Measurements from ENCODE around the gene DDX3X.
"Not testable (repeated sequence)": the region's sequence is repeated elsewhere in the genome, so short reads cannot be mapped to it uniquely, and the experiment has no call there.

DDX3X gene

DNA sequence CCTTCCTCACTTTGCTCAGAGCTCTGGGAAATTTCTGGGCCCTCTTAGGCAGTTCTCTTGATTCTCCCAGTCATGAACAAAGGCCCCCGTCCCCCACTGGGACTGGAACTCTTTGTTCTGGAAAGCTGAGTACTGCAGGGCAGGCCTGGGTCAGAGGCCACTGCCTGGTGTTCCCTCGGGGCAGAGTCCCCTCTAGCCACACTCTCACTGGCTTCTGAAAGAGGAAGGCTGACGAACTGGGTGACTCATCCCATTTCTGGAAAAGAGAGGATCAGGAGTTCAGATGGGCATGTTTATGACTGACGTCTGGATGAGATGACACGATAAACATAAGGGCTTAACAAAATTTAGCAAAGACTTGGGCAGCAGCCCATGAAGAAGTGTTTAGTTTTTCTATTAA is 47.7 kb downstream of the DDX3X start:
- TF ChIP-seq, protein P1, sequence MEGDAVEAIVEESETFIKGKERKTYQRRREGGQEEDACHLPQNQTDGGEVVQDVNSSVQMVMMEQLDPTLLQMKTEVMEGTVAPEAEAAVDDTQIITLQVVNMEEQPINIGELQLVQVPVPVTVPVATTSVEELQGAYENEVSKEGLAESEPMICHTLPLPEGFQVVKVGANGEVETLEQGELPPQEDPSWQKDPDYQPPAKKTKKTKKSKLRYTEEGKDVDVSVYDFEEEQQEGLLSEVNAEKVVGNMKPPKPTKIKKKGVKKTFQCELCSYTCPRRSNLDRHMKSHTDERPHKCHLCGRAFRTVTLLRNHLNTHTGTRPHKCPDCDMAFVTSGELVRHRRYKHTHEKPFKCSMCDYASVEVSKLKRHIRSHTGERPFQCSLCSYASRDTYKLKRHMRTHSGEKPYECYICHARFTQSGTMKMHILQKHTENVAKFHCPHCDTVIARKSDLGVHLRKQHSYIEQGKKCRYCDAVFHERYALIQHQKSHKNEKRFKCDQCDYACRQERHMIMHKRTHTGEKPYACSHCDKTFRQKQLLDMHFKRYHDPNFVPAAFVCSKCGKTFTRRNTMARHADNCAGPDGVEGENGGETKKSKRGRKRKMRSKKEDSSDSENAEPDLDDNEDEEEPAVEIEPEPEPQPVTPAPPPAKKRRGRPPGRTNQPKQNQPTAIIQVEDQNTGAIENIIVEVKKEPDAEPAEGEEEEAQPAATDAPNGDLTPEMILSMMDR (IDR thresholded peaks at IDR 0.05; ENCODE audit: low read depth, low read length, missing control alignments) = no peak
- DNase-seq (ENCODE audit: low read depth) = peak; percentile 4
- in situ Hi-C loops (cut with HindIII; ENCODE audit: low sequenced_read_pairs) = no loop called here
- H3K4me3 ChIP-seq (ENCODE audit: low read depth, low read length) = no peak overlapping the region

DNA sequence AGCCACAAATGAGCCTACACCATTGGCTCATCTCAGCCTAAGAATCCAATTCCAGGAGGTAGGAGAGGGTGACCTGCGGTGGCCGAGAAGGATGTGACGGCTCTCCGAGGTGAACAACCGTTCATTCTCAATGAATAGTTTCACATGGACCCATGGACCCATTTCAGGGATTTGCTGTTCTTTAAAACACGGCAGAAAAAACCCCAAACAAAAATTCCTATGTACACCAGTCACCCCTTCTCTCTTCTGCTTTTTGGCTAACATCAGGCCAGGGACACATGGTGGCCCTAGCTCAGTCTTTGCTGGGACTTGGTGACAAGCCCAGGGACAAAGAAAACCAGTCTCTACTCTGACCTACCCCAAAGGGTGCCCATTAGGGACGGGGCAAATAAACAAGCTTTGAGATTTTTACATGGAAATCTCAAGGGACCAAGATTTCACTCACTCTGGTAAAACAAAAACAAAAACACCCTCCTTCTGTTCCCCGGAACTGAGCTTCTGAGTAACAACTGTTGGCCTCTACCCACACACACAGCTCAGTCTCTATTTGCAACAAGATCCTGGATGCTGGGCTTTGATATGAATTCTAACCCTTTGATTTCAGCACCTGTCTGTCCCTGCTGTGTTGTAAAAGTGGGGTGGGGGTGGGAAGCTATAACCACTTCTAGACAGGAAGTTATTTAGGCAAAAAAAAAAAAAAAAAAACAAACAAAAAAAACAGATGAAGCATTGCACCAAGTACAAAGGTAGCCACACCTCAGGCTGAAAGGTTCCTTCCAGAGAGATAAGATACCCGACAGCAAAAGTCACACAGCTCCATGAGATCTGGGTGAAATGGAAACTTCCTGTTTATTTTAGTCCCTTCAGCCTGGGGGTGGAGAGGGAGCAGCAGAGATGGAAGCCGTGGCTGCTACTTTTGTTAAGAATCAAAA is 49.0 kb downstream of the DDX3X start:
- TF ChIP-seq, protein P1 (IDR thresholded peaks at IDR 0.05; ENCODE audit: low read depth, low read length, missing control alignments) = no peak
- in situ Hi-C loops (cut with HindIII; ENCODE audit: low sequenced_read_pairs) = no loop called here
- no peak overlapping the region for H3K4me3 ChIP-seq (ENCODE audit: low read depth, low read length)
- no peak for DNase-seq (ENCODE audit: low read depth)

DNA sequence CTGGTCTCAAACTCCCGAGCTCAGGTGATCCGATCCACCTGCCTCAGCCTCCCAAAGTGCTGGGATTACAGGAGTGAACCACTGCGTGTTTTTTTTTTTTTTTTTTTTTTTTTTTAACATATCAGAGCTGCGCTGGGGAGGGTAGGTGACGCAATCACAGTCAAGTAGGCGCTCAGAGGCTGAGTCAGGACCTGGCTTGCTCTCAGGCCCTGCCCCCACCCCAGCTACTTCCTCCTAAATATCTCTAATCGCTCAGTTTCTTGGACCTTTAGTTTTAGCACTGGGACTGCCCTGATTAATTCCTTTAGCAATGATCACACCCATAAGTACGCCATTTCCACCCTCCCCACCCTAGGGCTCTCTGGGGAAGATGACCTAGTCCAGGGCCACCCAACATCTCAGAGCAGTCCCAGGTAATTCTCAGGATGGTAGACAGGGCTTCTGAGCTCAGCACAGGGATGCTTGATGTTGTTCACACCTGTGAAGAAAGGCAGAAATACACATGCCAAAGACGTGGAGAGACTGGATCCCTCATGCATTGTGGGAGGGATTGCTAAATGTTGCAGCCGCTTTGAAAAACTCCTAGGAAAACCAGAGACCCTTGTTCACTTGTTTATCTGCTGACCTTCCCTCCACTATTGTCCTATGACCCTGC is 50.2 kb downstream of the DDX3X start:
- no peak overlapping the region for H3K4me3 ChIP-seq (ENCODE audit: low read depth, low read length)
- in situ Hi-C loops (cut with HindIII; ENCODE audit: low sequenced_read_pairs) = no loop called here
- DNase-seq (ENCODE audit: low read depth) = peak; percentile 3
- TF ChIP-seq, protein P1 (IDR thresholded peaks at IDR 0.05; ENCODE audit: low read depth, low read length, missing control alignments) = no peak

DNA sequence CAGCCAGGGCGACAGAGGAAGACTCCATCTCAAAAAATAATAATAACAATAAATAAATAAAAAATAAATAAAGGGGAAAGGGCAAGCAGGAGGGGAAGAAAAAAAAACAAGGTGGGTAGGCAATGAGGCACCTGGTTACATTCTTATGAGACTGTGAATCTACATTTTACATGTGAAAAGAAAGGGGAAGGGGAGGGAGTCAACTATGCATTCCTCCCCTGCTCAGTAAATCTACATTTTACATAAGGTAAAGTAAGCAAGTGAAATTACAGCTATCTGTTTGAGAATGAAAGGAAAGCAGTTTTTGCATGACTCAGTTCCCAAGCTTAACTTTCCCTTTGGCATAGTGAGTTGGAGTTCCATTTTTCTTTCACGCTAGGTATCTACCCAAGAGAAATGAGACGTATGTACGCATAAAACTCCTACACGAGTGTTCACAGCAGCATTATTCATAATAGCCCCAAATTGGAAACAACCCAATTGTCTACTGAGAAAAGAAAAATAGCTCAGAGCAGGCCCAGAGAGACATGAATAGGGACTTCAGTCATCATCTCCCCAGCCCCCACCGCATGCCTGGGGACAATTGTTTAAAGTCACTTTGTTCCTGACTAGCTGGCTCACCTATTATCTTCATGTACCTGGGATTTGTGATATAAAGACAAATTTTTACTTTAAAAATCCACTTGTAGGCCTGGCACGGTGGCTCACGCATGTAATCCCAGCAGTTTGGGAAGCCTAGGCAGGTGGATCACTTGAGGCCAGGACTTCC is 52.4 kb downstream of the DDX3X start:
- TF ChIP-seq, protein P1 (IDR thresholded peaks at IDR 0.05; ENCODE audit: low read depth, low read length, missing control alignments) = no peak

DNA sequence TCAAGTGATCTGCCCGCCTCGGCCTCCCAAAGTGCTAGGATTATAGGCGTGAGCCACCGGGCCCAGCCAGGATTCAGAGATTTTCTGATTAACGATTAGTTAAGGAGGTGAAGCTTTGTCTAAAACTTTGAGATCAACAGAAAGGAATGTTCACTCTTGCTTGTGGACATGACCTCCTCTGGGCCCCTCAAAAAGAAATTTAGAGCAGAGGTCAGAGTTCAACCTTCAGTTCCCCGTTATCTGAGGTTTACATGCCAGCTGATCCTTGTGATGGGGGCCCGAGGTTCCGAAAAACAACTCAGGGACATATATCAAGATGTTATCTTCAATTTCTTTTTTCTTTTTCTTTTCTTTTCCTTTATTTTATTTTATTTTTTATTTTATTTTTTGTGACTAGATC is 54.6 kb downstream of the DDX3X start:
- no peak overlapping the region for H3K4me3 ChIP-seq (ENCODE audit: low read depth, low read length)
- DNase-seq (ENCODE audit: low read depth) = no peak
- in situ Hi-C loops (cut with HindIII; ENCODE audit: low sequenced_read_pairs) = no loop called here
- TF ChIP-seq, protein P1 (IDR thresholded peaks at IDR 0.05; ENCODE audit: low read depth, low read length, missing control alignments) = no peak

More for the DNA sequence above, 52.4 kb downstream of the DDX3X start:
- in situ Hi-C loops (cut with HindIII; ENCODE audit: low sequenced_read_pairs) = no loop called here
- DNase-seq (ENCODE audit: low read depth) = no peak
- H3K4me3 ChIP-seq (ENCODE audit: low read depth, low read length) = no peak overlapping the region

DNA sequence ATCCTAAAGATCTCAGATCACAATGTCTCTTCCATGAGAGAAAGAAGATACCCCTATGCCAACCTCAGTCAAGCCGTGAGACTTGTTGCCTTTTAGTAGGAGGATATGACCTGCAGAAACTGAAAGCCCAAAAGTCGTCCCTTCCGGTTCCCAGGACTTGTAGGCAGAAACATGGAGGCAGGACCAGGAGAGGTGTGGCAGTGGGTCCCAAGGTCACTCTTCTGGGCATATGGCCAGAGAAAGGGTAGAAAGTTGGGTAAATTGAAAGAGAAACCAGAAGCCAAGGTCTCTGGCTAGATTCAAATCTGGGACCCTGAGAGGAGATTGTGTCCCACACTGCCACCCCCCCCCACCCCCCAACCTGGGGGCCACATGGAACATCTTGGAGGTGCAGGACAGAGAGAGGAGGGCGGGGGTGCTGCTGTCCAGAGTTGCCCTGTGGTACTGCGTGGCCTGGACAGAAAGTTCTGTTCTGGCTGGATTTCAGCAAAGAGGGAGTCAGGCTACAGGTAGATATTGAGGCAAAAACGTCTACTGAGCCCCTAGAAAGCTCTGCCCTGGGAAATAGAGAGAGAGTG is 55.4 kb downstream of the DDX3X start:
- H3K4me3 ChIP-seq (ENCODE audit: low read depth, low read length) = no peak overlapping the region
- no peak for DNase-seq (ENCODE audit: low read depth)
- TF ChIP-seq, protein P1 (IDR thresholded peaks at IDR 0.05; ENCODE audit: low read depth, low read length, missing control alignments) = no peak
- in situ Hi-C loops (cut with HindIII; ENCODE audit: low sequenced_read_pairs) = no loop called here

DNA sequence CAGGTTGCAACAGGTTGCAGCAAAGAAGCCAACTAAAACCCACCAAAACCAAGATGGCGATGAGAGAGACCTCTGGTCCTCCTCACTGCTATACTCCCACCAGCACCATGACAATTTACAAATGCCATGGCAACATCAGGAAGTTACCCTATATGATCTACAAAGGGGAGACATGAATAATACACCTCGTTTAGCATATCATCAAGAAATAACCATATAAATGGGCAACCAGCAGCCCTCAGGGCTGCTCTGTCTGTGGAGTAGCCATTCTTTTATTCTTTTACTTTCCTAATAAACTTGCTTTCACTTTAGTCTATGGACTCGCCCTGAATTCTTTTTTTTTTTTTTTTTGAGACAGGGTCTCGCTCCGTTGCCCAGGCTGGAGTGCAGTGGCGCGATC is 56.6 kb downstream of the DDX3X start:
- H3K4me3 ChIP-seq (ENCODE audit: low read depth, low read length); in situ Hi-C loops (cut with HindIII; ENCODE audit: low sequenced_read_pairs); DNase-seq (ENCODE audit: low read depth): not testable (repeated sequence)

Measured in astrocyte of the cerebellum (primary cell).